Pancreas (tissue), 10 donors: ENCODE results near the gene SYNJ1. TPM values are rescaled to one million over a fixed set of nuclear protein-coding genes. Genes with fewer than 3 reads are reported as not detected.

Source experiments
- ATAC-seq, 4 donors: fragments of 200-7000 bp; cut with Tn5 transposase; one replicate each; pipeline versions ENCODE4 v1.8.0 to v1.9.1; 2020; ENCODE audit warnings: mild to moderate bottlenecking in 4 of 4, moderate library complexity in 4 of 4
- DNase-seq, 6 donors: peaks; one replicate each; pipeline ENCODE4 v3.0.0-alpha.2; 2020
- FAIRE-seq: peaks from 2 replicates; lab custom pipeline; 2012; peaks lifted over from hg19 to GRCh38; lab: Jason Lieb, UNC
- H3K27ac ChIP-seq, 4 donors: fragments of 200-600 bp; sonication (generic); 1 replicate in 3 of 4; 2 replicates in 1 of 4; pipeline versions ENCODE4 v1.5.0 to v1.8.0; 2020
- H3K27me3 ChIP-seq, 4 donors: fragments of 200-600 bp; one replicate each; pipeline ENCODE4 v1.8.0; 2021
- H3K36me3 ChIP-seq, 3 donors: fragments of 200-600 bp; sonication (generic) in 1 of 3; one replicate each; pipeline versions ENCODE4 v1.5.0 to v1.8.0; 2020 to 2021
- H3K4me1 ChIP-seq, 3 donors: fragments of 200-600 bp; one replicate each; pipeline ENCODE4 v1.8.0; 2021
- H3K4me3 ChIP-seq, 4 donors: fragments of 200-600 bp; sonication (generic) in 2 of 4; one replicate each; pipeline versions ENCODE4 v1.5.0 to v1.8.0; 2020 to 2021
- H3K9me3 ChIP-seq, 4 donors: fragments of 200-600 bp; one replicate each; pipeline ENCODE4 v1.8.0; 2021
- WGBS, 2 donors: extraction: QIAGEN DNeasy Blood & Tissue Kit; methylation state at CpG; one replicate each; pipeline ENCODE4 v1.1.7; 2013; 5-methylcytosine and 5-hydroxymethylcytosine counted together
- intact Hi-C, 3 donors: fragments of 100-400 bp; cut with DNase I; formaldehyde crosslinking; loops; one replicate each; pipeline versions ENCODE4 v1.11.1 to v1.14.2; 2022
- polyA plus RNA-seq, 2 donors: library from polyadenylated mRNA; stranded (reverse); fragments of 200-250 nt; gene quantifications; one replicate each; pipeline ENCODE4 v1.2.3, GENCODE V29; 2013
- total RNA-seq, 6 donors: library from RNA; stranded (reverse); fragmentation: NEBNext Ultra II Directional in 4 of 6; extraction: Animal tissue kit (Norgen Biotek cat#: 25700) in 4 of 6; gene quantifications; one replicate each; pipeline versions ENCODE4 v1.2.1 to v1.2.4, GENCODE V29; 2021 to 2023
- TF ChIP-seq, protein P1 (sequence below), 4 donors: fragments of 200-600 bp; sonication (generic) in 3 of 4; IDR thresholded peaks; one replicate each; pipeline versions ENCODE4 v1.5.0 to v1.8.0; 2021; ENCODE audit warnings: antibody characterized with exemption in 4 of 4
- donor health status: healthy with polysubstance abuse.
- donor health status: DM: no; HTN: no; CAD: no; lungs with moderate emphysema.
- donor health status: DM: no; HTN: no; CAD: no.
- donor health status: control.
- donor health status: control.
- donor health status: Bipolar disorder and iron deficiency.
- donor health status: DM: yes; HTN: yes; CAD: no.
- donor health status: DM: no; HTN: no; CAD: no.
- donor health status: DM: no; HTN: no; CAD: no.
- donor health status: DM: yes; HTN: yes; CAD: no.

Gene SYNJ1
- total and polyA plus RNA-seq, 8 donors: 3.5 to 9.9 (median 4.9) TPM

DNA sequence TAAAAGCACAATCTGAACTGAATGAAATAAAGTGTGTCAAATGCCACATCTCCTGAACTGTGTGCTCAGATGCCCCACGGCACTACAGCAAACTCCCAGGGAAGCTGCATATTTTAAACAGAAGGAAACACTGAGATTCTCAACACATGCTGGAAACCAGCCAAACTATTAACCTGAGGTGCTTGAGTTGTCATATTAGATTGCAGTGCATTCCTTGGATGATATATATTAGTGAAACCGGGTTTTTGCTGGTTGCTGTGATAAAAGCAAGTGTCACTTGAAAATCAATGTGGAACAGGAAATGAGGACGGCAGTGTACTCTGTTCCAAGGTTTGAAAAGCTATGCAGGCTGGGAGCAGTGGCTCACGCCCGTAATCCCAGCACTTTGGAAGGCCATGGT lies 8.7 kb downstream of the SYNJ1 start:
- Histone ChIP-seq H3K27me3 (no peaks in the 10 kb centered on the region), H3K4me3 (no peak overlapping the region), H3K27ac (peak overlapping the region in 1 of 4 donors; percentile 5), H3K4me1 (peaks cover 0 to 3% (median 0%) of the 10 kb centered on the region in 3 donors), H3K9me3 (no peaks in the 10 kb centered on the region), H3K36me3 (no peaks in the 10 kb centered on the region)
- FAIRE-seq (no peak), ATAC-seq (peak in 2 of 4 donors; percentile 29 to 61), DNase-seq (no peak)
- WGBS, 2 donors: 56 to 60% methylated on average over 5 of the region's 5 CpGs
- TF ChIP-seq, protein P1, sequence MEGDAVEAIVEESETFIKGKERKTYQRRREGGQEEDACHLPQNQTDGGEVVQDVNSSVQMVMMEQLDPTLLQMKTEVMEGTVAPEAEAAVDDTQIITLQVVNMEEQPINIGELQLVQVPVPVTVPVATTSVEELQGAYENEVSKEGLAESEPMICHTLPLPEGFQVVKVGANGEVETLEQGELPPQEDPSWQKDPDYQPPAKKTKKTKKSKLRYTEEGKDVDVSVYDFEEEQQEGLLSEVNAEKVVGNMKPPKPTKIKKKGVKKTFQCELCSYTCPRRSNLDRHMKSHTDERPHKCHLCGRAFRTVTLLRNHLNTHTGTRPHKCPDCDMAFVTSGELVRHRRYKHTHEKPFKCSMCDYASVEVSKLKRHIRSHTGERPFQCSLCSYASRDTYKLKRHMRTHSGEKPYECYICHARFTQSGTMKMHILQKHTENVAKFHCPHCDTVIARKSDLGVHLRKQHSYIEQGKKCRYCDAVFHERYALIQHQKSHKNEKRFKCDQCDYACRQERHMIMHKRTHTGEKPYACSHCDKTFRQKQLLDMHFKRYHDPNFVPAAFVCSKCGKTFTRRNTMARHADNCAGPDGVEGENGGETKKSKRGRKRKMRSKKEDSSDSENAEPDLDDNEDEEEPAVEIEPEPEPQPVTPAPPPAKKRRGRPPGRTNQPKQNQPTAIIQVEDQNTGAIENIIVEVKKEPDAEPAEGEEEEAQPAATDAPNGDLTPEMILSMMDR (IDR thresholded peaks at IDR 0.05): no peak
- intact Hi-C loops: no loop called here

DNA sequence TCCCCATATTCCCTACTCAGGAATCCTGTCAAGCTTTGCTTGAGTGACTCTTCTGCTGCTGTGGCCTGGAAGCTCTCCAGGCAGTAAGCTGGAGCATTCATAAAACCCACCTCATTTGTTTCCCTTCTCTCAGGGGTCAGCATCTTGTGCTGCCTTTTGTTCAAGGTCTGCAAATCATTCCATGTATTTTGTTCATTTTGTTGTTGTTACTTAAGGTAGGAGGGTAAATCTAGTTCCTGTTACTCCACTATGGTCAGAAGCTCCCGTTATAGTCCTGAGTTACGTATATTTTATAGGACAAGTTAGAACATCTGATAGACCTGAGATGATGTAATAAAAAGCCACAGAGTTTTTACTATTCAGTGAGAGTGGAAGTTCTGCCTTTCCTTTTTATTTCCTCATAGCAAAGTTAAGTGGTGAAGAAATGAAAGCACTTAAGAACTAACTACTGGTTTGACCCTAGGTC lies 9.9 kb downstream of the SYNJ1 start:
- TF ChIP-seq, protein P1 (IDR thresholded peaks at IDR 0.05): no peak
- no peaks in the 10 kb centered on the region for H3K27me3 ChIP-seq
- ATAC-seq: peak in 1 of 4 donors; percentile 52
- 90 to 91% methylated on average over 2 of the region's 2 CpGs for WGBS, 2 donors
- no peak overlapping the region for H3K4me3 ChIP-seq
- H3K27ac ChIP-seq: no peak overlapping the region
- intact Hi-C loops: no loop called here
- H3K9me3 ChIP-seq: no peaks in the 10 kb centered on the region
- no peak for FAIRE-seq
- DNase-seq: no peak
- peaks cover 0 to 3% (median 0%) of the 10 kb centered on the region in 3 donors for H3K4me1 ChIP-seq
- H3K36me3 ChIP-seq: no peaks in the 10 kb centered on the region

DNA sequence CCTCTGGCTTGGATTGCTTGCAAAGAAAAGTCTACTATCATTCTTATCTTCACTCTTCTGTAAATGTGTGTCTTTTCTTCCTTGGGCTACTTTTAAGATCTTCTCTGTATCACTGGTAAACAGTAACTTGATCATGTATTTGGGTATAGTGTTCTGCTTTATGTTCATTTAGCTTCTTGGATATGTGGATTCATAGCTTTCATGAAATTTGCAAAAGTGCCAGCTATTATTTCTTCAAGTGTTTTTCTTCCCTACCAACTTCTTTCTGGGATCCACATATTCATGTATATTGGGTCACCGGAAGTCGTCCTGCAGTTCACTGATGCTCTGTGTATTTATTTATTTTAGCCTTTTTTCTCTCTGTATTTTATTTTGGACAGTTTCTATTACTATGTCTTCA lies 11.3 kb downstream of the SYNJ1 start:
- DNase-seq (no peak), ATAC-seq (no peak), FAIRE-seq (no peak)
- intact Hi-C loops: no loop called here
- Histone ChIP-seq H3K4me1 (peaks cover 0 to 3% (median 0%) of the 10 kb centered on the region in 3 donors), H3K4me3 (no peak overlapping the region), H3K27ac (no peak overlapping the region), H3K9me3 (no peaks in the 10 kb centered on the region), H3K27me3 (no peaks in the 10 kb centered on the region), H3K36me3 (no peaks in the 10 kb centered on the region)
- 93 to 95% methylated on average over 2 of the region's 2 CpGs for WGBS, 2 donors
- TF ChIP-seq, protein P1 (IDR thresholded peaks at IDR 0.05): no peak

DNA sequence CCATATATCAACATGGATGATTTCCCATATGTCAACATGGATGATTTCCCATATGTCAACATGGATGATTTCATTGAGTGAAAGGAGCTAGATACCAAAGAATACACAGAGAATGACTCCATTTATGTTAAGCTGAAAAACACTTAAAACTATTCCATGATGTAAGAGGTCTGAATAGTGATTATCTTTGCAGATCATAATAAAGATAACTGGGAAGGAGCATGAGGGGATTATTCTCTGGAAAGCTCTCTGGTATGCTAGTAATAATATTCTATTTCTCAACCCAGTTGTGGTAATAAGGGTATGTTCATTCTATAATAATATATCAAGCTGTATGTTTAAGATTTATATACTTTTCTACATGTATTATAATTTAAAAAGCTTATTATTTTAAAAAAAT lies 14.1 kb downstream of the SYNJ1 start:
- TF ChIP-seq, protein P1 (IDR thresholded peaks at IDR 0.05): no peak
- DNase-seq (no peak), FAIRE-seq (no peak), ATAC-seq (no peak)
- Histone ChIP-seq H3K4me3 (no peak overlapping the region), H3K36me3 (no peaks in the 10 kb centered on the region), H3K27ac (no peak overlapping the region), H3K27me3 (no peaks in the 10 kb centered on the region), H3K9me3 (no peaks in the 10 kb centered on the region), H3K4me1 (no peaks in the 10 kb centered on the region)
- intact Hi-C loops: no loop called here

DNA sequence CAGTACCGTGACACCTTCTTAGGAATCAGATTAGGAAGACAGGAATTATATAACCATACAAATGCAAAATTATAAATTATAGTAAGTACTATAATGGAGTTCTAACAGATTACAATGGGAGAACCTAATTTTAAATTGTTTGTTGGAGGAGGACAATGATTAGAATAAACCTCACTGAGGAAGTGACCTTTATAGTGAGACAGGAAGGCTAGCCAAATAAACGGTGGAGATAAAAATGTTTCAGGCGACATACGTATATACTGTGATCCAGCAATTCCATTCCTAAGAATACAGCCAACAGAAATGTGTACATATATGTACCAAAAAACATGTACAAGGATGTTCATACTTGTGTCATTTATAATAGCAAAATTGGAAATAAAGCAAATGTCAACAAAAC lies 15.2 kb downstream of the SYNJ1 start:
- intact Hi-C loops: no loop called here
- FAIRE-seq: no peak
- H3K27ac ChIP-seq: no peak overlapping the region
- H3K36me3 ChIP-seq: no peaks in the 10 kb centered on the region
- TF ChIP-seq, protein P1 (IDR thresholded peaks at IDR 0.05): no peak
- WGBS, 2 donors: 62 to 67% methylated on average over 4 of the region's 4 CpGs
- H3K4me1 ChIP-seq: no peaks in the 10 kb centered on the region
- H3K9me3 ChIP-seq: no peaks in the 10 kb centered on the region
- no peaks in the 10 kb centered on the region for H3K27me3 ChIP-seq
- ATAC-seq: no peak
- H3K4me3 ChIP-seq: no peak overlapping the region
- no peak for DNase-seq
